GM12892 (cell line): ENCODE data around the gene CRTC1.

ENCODE experiments used
- DNase-seq: peaks from one replicate; pipeline ENCODE4 v3.0.0; 2011; ENCODE audit not compliant: insufficient read length
- FAIRE-seq: peaks from 2 replicates; lab custom pipeline; 2011; peaks lifted over from hg19 to GRCh38; lab: Jason Lieb, UNC
- POLR2A ChIP-seq: IDR thresholded peaks from 2 replicates; pipeline ENCODE4 v1.6.1; 2011; ENCODE audit warnings: low read depth, low read length, control low read depth
- POLR2AphosphoS5 ChIP-seq: IDR thresholded peaks from 2 replicates; pipeline ENCODE4 v1.6.1; 2011; ENCODE audit warnings: low read depth, low read length, control low read depth
- TAF1 ChIP-seq: IDR thresholded peaks from 2 replicates; pipeline ENCODE4 v1.6.1; 2011; ENCODE audit warnings: low read depth, mild to moderate bottlenecking, control low read depth, low read length, borderline replicate concordance

Gene CRTC1

DNA sequence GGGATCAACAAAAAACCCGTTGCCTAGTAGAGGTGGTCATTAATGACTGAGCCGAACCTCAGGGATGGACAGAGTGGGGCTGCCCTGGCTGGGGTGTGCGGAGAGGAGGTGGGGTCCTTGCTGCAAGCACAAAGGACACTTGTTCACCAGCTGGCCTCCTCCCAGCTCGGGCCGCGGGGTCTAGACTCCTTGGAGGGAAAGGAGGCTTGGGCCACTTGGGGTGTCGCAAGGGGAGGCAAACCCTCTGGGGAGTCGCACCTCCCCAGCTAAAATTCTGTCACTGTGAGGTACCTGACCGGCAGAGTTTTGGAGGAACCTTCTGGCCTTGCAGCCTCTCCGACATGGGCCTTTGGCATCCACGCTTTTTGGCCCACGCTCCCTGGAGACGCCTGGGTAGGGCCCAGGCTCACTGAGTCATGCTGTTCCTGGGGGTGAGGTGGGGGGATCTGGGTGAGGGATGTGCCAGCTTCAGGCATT lies 38.4 kb upstream of the CRTC1 start:
- TF ChIP-seq POLR2A (no peak), POLR2AphosphoS5 (no peak), TAF1 (no peak)
- FAIRE-seq (no peak), DNase-seq (no peak)

GRCh38 chr19:18646535-18647370 lies 36.7 kb upstream of the CRTC1 start:
- FAIRE-seq (no peak), DNase-seq (no peak)
- TF ChIP-seq TAF1, result no peak
- no peak for TF ChIP-seq POLR2AphosphoS5
- TF ChIP-seq POLR2A, result no peak

DNA sequence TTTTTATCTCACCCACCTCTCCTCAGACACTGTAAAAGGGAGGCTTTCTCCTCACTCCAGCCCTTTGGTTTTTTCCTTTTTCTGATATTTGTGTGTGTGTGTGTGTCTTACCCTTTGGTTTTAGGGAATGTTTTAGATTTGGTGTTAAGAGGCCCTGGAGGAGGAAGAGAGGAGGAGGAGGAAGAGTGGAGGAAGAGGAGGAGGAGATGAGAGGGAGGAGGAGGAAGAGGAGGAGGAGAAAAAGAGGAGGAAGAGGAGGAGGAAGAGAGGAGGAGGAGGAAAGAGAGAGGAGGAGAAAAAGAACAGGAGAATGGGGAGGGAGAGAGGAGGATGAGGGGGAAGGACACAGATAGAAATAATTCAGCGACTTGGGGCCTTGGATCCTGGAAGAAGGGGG lies 36.1 kb upstream of the CRTC1 start:
- no peak for FAIRE-seq
- no peak for DNase-seq
- TF ChIP-seq TAF1 (no peak), POLR2AphosphoS5 (no peak), POLR2A (no peak)

- no peak for TF ChIP-seq TAF1
- TF ChIP-seq POLR2AphosphoS5, result no peak
- no peak for TF ChIP-seq POLR2A
- FAIRE-seq (no peak), DNase-seq (no peak)
Measured at GRCh38 chr19:18647807-18648206, 35.7 kb upstream of the CRTC1 start.

DNA sequence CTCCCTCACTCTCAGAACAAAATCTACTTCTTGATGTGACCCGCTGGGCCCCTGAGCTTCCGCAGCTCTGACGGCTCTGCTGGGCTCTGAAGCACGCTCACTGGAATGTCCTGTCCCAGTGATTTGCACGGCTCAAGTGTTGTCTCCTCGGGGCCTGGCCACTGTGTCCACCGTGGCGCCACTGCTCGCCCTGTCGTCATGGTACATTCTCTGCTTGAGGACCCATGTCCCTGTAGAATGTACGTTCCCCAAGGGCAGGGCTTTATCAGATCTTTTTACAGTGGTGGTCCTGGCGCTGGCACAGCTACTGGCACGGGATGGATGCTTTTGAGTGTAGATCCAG lies 34.5 kb upstream of the CRTC1 start:
- FAIRE-seq (no peak), DNase-seq (no peak)
- TF ChIP-seq POLR2AphosphoS5 (no peak), POLR2A (no peak)

- FAIRE-seq (peak; percentile 58), DNase-seq (no peak)
- no peak for TF ChIP-seq TAF1
Measured at GRCh38 chr19:18649371-18650020, 34.0 kb upstream of the CRTC1 start.

DNA sequence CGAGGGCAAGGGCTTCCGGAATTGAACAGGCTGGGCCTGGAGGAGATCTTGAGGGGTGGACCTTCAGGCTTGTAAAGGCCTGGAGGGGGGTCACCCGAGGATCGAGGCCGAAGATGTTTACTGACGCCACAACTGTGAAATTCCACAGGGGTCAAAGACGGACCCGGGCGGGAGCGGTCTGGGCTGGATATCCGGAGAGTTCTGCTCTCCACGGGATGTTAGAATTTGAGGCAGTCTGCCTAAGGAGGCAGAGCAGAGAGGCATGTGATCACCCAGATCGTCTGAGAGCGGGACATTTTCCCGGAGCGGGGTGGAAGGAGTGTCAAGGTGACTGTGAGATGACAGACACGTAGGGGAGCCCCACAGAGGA lies 33.5 kb upstream of the CRTC1 start:
- FAIRE-seq, result no peak
- TF ChIP-seq POLR2AphosphoS5, result no peak
- no peak for DNase-seq

GRCh38 chr19:18650468-18651041 lies 32.9 kb upstream of the CRTC1 start:
- no peak for DNase-seq
- TF ChIP-seq POLR2AphosphoS5, result no peak
- TF ChIP-seq POLR2A, result no peak
- no peak for TF ChIP-seq TAF1
- no peak for FAIRE-seq

DNA sequence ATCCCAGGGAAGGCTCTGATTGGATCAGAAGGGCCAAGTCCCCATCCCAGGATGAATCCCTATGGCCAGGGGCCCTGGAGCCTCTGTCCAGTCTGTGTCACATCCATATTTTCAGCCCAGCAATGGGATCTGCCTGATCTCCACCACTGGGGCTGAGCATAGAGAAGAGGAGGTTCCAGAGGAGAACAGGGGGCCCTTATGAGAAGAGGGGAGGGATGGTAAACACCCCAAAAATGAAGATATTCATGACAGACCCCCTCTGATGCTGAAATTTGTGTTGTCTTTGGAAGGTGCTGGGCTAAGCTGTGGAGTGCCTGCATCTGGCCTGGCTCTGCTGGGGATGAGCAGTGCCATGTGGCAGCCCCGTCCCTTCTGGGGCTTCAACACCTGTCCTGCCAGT lies 32.2 kb upstream of the CRTC1 start:
- FAIRE-seq (no peak), DNase-seq (no peak)
- TF ChIP-seq POLR2A (no peak), POLR2AphosphoS5 (no peak), TAF1 (no peak)

- no peak for DNase-seq
- FAIRE-seq, result no peak
Measured at GRCh38 chr19:18651733-18652132, 31.7 kb upstream of the CRTC1 start.

GRCh38 chr19:18653853-18654252 lies 29.6 kb upstream of the CRTC1 start:
- TF ChIP-seq POLR2A (no peak), TAF1 (no peak), POLR2AphosphoS5 (no peak)
- FAIRE-seq (no peak), DNase-seq (no peak)

More at GRCh38 chr19:18651733-18652132, 31.7 kb upstream of the CRTC1 start:
- TF ChIP-seq POLR2A (no peak), POLR2AphosphoS5 (no peak), TAF1 (no peak)

DNA sequence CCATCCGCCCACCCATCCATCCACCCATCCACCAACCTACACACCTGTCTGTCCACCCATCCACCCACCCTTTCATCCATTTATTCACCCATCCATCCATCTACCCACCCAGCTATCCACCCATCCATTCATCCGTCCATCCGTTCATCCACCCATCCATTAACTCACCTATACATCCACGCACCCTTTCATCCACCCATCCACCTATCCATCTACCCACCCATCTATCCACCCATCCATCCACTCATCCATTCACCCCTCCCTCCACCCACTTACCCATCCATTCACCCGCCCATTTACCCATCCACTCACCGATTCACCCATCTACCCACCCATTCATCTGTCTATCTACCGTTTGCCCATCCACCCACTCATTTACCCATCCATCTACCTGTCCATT lies 29.0 kb upstream of the CRTC1 start:
- FAIRE-seq, result no peak
- TF ChIP-seq TAF1 (no peak), POLR2A (no peak), POLR2AphosphoS5 (no peak)
- DNase-seq, result no peak
